H1 (cell line): ENCODE results near the gene SSR1. TPM values are rescaled to one million over a fixed set of nuclear protein-coding genes. Genes with fewer than 3 reads are reported as not detected.
"Not testable (repeated sequence)": the region's sequence is repeated elsewhere in the genome, so short reads cannot be mapped to it uniquely, and the experiment has no call there.

ENCODE experiments used
- CTCF ChIA-PET: fragments of 300-600 bp; sonication (Branson Sonifier 250); formaldehyde crosslinking; loops from one replicate; lab custom pipeline; 2021; ENCODE audit not compliant: partially characterized antibody; lab: Charles Lee
- POLR2A ChIA-PET: fragments of 300-600 bp; sonication (Branson Sonifier 250); formaldehyde crosslinking; loops from one replicate; lab custom pipeline; 2021; ENCODE audit warnings: inconsistent platforms; ENCODE audit not compliant: partially characterized antibody; lab: Charles Lee
- DNase-seq, 2 experiments: peaks; one replicate each; pipeline versions ENCODE4 v3.0.0 to v3.0.0-alpha.2; 2010 to 2022; ENCODE audit warnings: low spot score in 2 of 2, low read depth in 1 of 2, mixed read lengths in 1 of 2
- FAIRE-seq: peaks from 2 replicates; lab custom pipeline; 2011; peaks lifted over from hg19 to GRCh38; lab: Jason Lieb, UNC
- H2AFZ ChIP-seq: 2 replicates; pipeline ENCODE4 v1.8.1; 2012; ENCODE audit warnings: low read length, inconsistent platforms
- H2AK5ac ChIP-seq: 2 replicates; pipeline ENCODE4 v1.6.1; 2013; ENCODE audit warnings: low read depth, low read length
- H2BK120ac ChIP-seq: replicated peaks from 2 replicates; pipeline ENCODE3; 2013; ENCODE audit warnings: low read depth, low read length, inconsistent platforms
- H2BK12ac ChIP-seq: 2 replicates; pipeline ENCODE4 v1.6.1; 2013; ENCODE audit warnings: low read depth, low read length
- H2BK15ac ChIP-seq: 2 replicates; pipeline ENCODE4 v1.6.1; 2013; ENCODE audit warnings: low read length
- H2BK20ac ChIP-seq: 2 replicates; pipeline ENCODE4 v1.6.1; 2013; ENCODE audit warnings: low read length
- H2BK5ac ChIP-seq: 2 replicates; pipeline ENCODE4 v1.6.1; 2013; ENCODE audit warnings: low read depth, low read length
- H3K14ac ChIP-seq: 2 replicates; pipeline ENCODE4 v1.6.1; 2013; ENCODE audit warnings: inconsistent platforms; ENCODE audit not compliant: insufficient read length
- H3K18ac ChIP-seq: 2 replicates; pipeline ENCODE4 v1.6.1; 2013; ENCODE audit warnings: low read length; ENCODE audit errors: extremely low read depth
- H3K23ac ChIP-seq: 2 replicates; pipeline ENCODE4 v1.6.1; 2013; ENCODE audit warnings: inconsistent platforms; ENCODE audit not compliant: insufficient read length
- H3K23me2 ChIP-seq: 2 replicates; pipeline ENCODE4 v1.6.1; 2013; ENCODE audit warnings: low read depth, low read length
- H3K27ac ChIP-seq: 2 replicates; pipeline ENCODE4 v1.6.1; 2011; ENCODE audit warnings: low read depth, low read length, inconsistent platforms
- H3K27me3 ChIP-seq, 4 experiments: replicated peaks in 1 of 4; 1 replicate in 1 of 4; 2 replicates in 3 of 4; pipeline versions ENCODE4 v1.6.1 to v1.8.1; 2011 to 2013; ENCODE audit warnings: low read length in 3 of 4, mild to moderate bottlenecking in 3 of 4, inconsistent platforms in 2 of 4, mixed read lengths in 2 of 4, moderate library complexity in 1 of 4; ENCODE audit not compliant: control insufficient read depth in 3 of 4, insufficient read depth in 3 of 4; ENCODE audit errors: extremely low read depth in 1 of 4
- H3K36me3 ChIP-seq, 4 experiments: 2 replicates each; pipeline versions ENCODE4 v1.6.1 to v1.8.1; 2011 to 2013; ENCODE audit warnings: mild to moderate bottlenecking in 4 of 4, low read length in 3 of 4, moderate library complexity in 2 of 4, control low read depth in 1 of 4, inconsistent platforms in 1 of 4; ENCODE audit not compliant: insufficient read depth in 4 of 4, control insufficient read depth in 2 of 4
- H3K4ac ChIP-seq: replicated peaks from 2 replicates; pipeline ENCODE3; 2013; ENCODE audit warnings: low read length, low read depth, mixed read lengths, inconsistent platforms; ENCODE audit not compliant: insufficient read length
- H3K4me1 ChIP-seq, 4 experiments: replicated peaks in 1 of 4; 1 replicate in 1 of 4; 2 replicates in 3 of 4; pipeline versions ENCODE4 v1.6.1 to v1.8.1; 2011 to 2013; ENCODE audit warnings: low read length in 3 of 4, inconsistent platforms in 2 of 4, mixed read lengths in 1 of 4; ENCODE audit not compliant: insufficient read depth in 4 of 4, control insufficient read depth in 3 of 4
- H3K4me2 ChIP-seq, 2 experiments: 2 replicates each; pipeline versions ENCODE4 v1.6.1 to v1.8.1; 2011 to 2013; ENCODE audit warnings: low read depth in 2 of 2, low read length in 2 of 2, control low read depth in 1 of 2, inconsistent platforms in 1 of 2, mild to moderate bottlenecking in 1 of 2; ENCODE audit not compliant: insufficient read depth in 1 of 2
- H3K4me3 ChIP-seq, 4 experiments: fragments of 200-600, 300-600 bp in 1 of 4; sonication (generic), shearing (Covaris generic), sonication (Bioruptor Twin) in 1 of 4; 2 replicates each; pipeline versions ENCODE4 v1.5.1 to v1.8.1; 2011 to 2016; ENCODE audit warnings: low read length in 4 of 4, low read depth in 3 of 4, control low read depth in 2 of 4, inconsistent platforms in 2 of 4, mild to moderate bottlenecking in 2 of 4, mixed read lengths in 1 of 4, moderate library complexity in 1 of 4; ENCODE audit not compliant: insufficient read depth in 2 of 4; ENCODE audit errors: extremely low read depth in 1 of 4
- H3K56ac ChIP-seq: replicated peaks from 2 replicates; pipeline ENCODE3; 2013; ENCODE audit warnings: low read depth, mild to moderate bottlenecking, mixed read lengths, low read length, inconsistent platforms; ENCODE audit not compliant: insufficient read length
- H3K79me1 ChIP-seq: 2 replicates; pipeline ENCODE4 v1.6.1; 2013; ENCODE audit warnings: low read depth, low read length, control low read depth
- H3K79me2 ChIP-seq, 2 experiments: 2 replicates each; pipeline versions ENCODE4 v1.6.1 to v1.8.1; 2012 to 2013; ENCODE audit warnings: low read length in 2 of 2, mild to moderate bottlenecking in 2 of 2, inconsistent platforms in 1 of 2; ENCODE audit not compliant: insufficient read depth in 2 of 2, control insufficient read depth in 1 of 2
- H3K9ac ChIP-seq, 4 experiments: replicated peaks in 1 of 4; 1 replicate in 1 of 4; 2 replicates in 3 of 4; pipeline versions ENCODE4 v1.6.1 to v1.8.1; 2011 to 2013; ENCODE audit warnings: low read depth in 3 of 4, low read length in 3 of 4, control low read depth in 2 of 4, mild to moderate bottlenecking in 2 of 4, moderate library complexity in 2 of 4, inconsistent platforms in 1 of 4; ENCODE audit errors: extremely low read depth in 1 of 4
- H3K9me3 ChIP-seq, 2 experiments: 2 replicates each; pipeline versions ENCODE4 v1.6.1 to v1.8.1; 2012 to 2013; ENCODE audit warnings: mild to moderate bottlenecking in 2 of 2, moderate library complexity in 2 of 2, control low read depth in 1 of 2, inconsistent platforms in 1 of 2, low read depth in 1 of 2, low read length in 1 of 2, mixed read lengths in 1 of 2; ENCODE audit not compliant: insufficient read depth in 2 of 2
- H4K20me1 ChIP-seq, 2 experiments: replicated peaks in 1 of 2; 2 replicates each; pipeline versions ENCODE3 to v1.8.1; 2011 to 2013; ENCODE audit warnings: inconsistent platforms in 2 of 2, low read length in 2 of 2, mild to moderate bottlenecking in 1 of 2; ENCODE audit not compliant: insufficient read depth in 2 of 2, control insufficient read depth in 1 of 2
- H4K5ac ChIP-seq: 2 replicates; pipeline ENCODE4 v1.6.1; 2013; ENCODE audit warnings: low read length, low read depth, mixed read lengths, inconsistent platforms; ENCODE audit not compliant: insufficient read length
- H4K8ac ChIP-seq: 2 replicates; pipeline ENCODE4 v1.8.0; 2013; ENCODE audit warnings: mild to moderate bottlenecking, moderate library complexity, low read length, inconsistent platforms; ENCODE audit not compliant: insufficient read depth; ENCODE audit errors: extremely low read depth
- H4K91ac ChIP-seq: replicated peaks from 2 replicates; pipeline ENCODE3; 2013; ENCODE audit warnings: low read length, mixed read lengths, inconsistent platforms; ENCODE audit not compliant: insufficient read length
- WGBS, 2 experiments: shearing (Covaris generic) in 1 of 2; methylation state at CpG; one replicate each; pipeline versions ENCODE4 v1.1.6 to v1.1.7; 2013 to 2015; ENCODE audit warnings: low lambda C conversion rate in 2 of 2, mixed read lengths in 2 of 2, inconsistent platforms in 1 of 2, low coverage in 1 of 2, missing lambda C conversion rate in 1 of 2; ENCODE audit not compliant: insufficient replicate concordance in 2 of 2, insufficient coverage in 1 of 2, insufficient read length in 1 of 2; ENCODE audit errors: extremely low coverage in 1 of 2, missing lambda C conversion rate in 1 of 2; 5-methylcytosine and 5-hydroxymethylcytosine counted together
- polyA plus RNA-seq, 7 experiments: library from polyadenylated mRNA; depleted of rRNA in 3 of 7; stranded (reverse) in 5 of 7; unstranded in 2 of 7; fragments of >200 nt in 5 of 7; fragments of 200-250 nt in 2 of 7; gene quantifications; 1 replicate in 5 of 7; 2 replicates in 1 of 7; 4 replicates in 1 of 7; pipeline versions ENCODE4 v1.2.1 to v1.2.3, GENCODE V29; 2011 to 2013; ENCODE audit warnings: missing spikeins in 2 of 7, mixed read lengths in 2 of 7
- total RNA-seq: library from RNA; stranded (reverse); fragmentation: NEBNext Ultra II Directional; extraction: Animal tissue kit (Norgen Biotek cat#: 25700); gene quantifications from 2 replicates; pipeline ENCODE4 v1.2.1, GENCODE V29; 2021

SSR1 gene
- total and polyA plus RNA-seq, 2 of the 8 experiments (the other 6 are each of a cell fraction or from before 2014, with no cell fraction given), result 26.6 to 117 TPM

DNA sequence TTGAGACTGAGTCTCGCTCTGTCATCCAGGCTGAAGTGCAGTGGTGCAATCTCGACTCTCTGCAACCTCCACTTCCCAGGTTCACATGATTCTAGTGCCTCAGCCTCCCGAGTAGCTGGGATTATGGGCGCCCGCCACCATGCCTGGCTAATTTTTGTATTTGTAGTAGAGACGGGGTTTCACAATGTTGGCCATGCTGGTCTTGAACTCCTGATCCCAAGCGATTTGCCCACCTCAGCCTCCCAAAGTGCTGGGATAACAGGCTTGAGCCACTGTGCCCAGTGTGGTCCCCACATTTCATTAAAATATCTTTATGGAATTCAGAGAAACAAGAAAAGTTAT, 47.6 kb downstream of the SSR1 start:
- H3K27ac ChIP-seq, POLR2A ChIA-PET, H3K4me3 ChIP-seq, FAIRE-seq, H2BK12ac ChIP-seq, H3K18ac ChIP-seq, H3K23ac ChIP-seq, H4K5ac ChIP-seq, H2AFZ ChIP-seq, H2AK5ac ChIP-seq, H4K91ac ChIP-seq, H3K79me2 ChIP-seq, DNase-seq, H3K4ac ChIP-seq, H2BK15ac ChIP-seq, H3K4me2 ChIP-seq, H2BK20ac ChIP-seq, H4K8ac ChIP-seq, H3K36me3 ChIP-seq, H3K9ac ChIP-seq, H4K20me1 ChIP-seq, H3K56ac ChIP-seq, H3K27me3 ChIP-seq, H3K79me1 ChIP-seq, H3K14ac ChIP-seq, H2BK120ac ChIP-seq, H2BK5ac ChIP-seq, H3K9me3 ChIP-seq: not testable (repeated sequence)
- CTCF ChIA-PET, result interaction anchor here (0.7 to 3.1 kb wide), 4 partner anchors 10 to 26 kb away, joined by 3 to 26 read pairs (median 3); no protein-coding TSS in a partner anchor
- Histone ChIP-seq H3K4me1 (peaks cover 0 to 14% (median 9%) of the 10 kb centered on the region in 4 experiments; a peak in 6 of 7 replicates), H3K23me2 (peaks cover 13% of the 10 kb centered on the region)
- 90% methylated on average over 7 of the region's 7 CpGs; no CpG with 5 or more reads in 1 of the 2 experiments for WGBS, 2 experiments
